Progenitor cell of endocrine pancreas (in vitro differentiated cells): ENCODE results near the gene NRG4. TPM values are rescaled to one million over a fixed set of nuclear protein-coding genes. Genes with fewer than 3 reads are reported as not detected.
"Not testable (repeated sequence)": the region's sequence is repeated elsewhere in the genome, so short reads cannot be mapped to it uniquely, and the experiment has no call there.

Experiments used
- DNase-seq: peaks from one replicate; pipeline ENCODE4 v3.0.0; 2021; ENCODE audit warnings: low spot score; ENCODE audit not compliant: unreplicated experiment
- H3K27ac Mint-ChIP-seq: 2 replicates; pipeline ENCODE4 v1.8.0; 2021; ENCODE audit warnings: mild to moderate bottlenecking, moderate library complexity, mixed read lengths
- H3K27me3 Mint-ChIP-seq: 2 replicates; pipeline ENCODE4 v1.8.0; 2021; ENCODE audit warnings: mixed read lengths
- H3K36me3 Mint-ChIP-seq: 2 replicates; pipeline ENCODE4 v1.8.0; 2022; ENCODE audit warnings: mixed read lengths; ENCODE audit not compliant: insufficient read depth
- H3K4me1 Mint-ChIP-seq: 2 replicates; pipeline ENCODE4 v1.8.0; 2021; ENCODE audit warnings: low read depth, mixed read lengths
- H3K4me3 Mint-ChIP-seq: 2 replicates; pipeline ENCODE4 v1.8.0; 2021; ENCODE audit warnings: low read depth, mild to moderate bottlenecking, moderate library complexity, mixed read lengths
- H3K9me3 Mint-ChIP-seq: 2 replicates; pipeline ENCODE4 v1.8.0; 2021; ENCODE audit warnings: low read depth, mixed read lengths
- total RNA-seq: library from RNA; stranded (reverse); gene quantifications from 2 replicates; pipeline ENCODE4 v1.2.1, GENCODE V29; 2021
- TF ChIP-seq, protein P1 (sequence below): fragments of 200-600 bp; sonication (generic); IDR thresholded peaks from one replicate; pipeline ENCODE4 v1.5.0; 2021; ENCODE audit warnings: antibody characterized with exemption, mild to moderate bottlenecking; ENCODE audit not compliant: unreplicated experiment

Gene NRG4
- total RNA-seq, 1 donor from 2014 or later = 1.0 TPM

DNA sequence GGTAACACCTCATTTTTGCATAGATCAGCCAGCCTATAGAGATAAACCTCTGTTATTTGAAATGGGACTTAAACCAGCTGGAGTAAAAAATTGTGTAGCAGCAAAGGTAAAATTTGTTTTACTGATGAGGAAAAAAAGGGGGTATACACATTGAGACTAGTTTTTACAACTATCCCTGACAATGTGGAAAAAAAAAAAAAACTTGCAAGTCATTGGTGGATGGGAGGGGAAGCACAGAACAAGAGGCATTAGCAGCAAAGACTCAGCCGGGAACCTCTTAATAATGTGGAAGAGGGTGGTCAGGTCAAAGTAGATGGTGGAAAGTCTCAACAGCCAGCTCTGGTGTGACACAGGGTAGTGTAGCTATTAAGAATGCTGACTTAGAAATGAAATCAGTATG lies 94.1 kb downstream of the NRG4 start:
- Mint-ChIP-seq H3K36me3 (peaks cover 27% of the 10 kb centered on the region), H3K27me3 (no peaks in the 10 kb centered on the region), H3K27ac (peak overlapping the region; percentile 7), H3K4me3 (no peak overlapping the region), H3K4me1 (peaks cover 28% of the 10 kb centered on the region), H3K9me3 (no peaks in the 10 kb centered on the region)
- TF ChIP-seq, protein P1, sequence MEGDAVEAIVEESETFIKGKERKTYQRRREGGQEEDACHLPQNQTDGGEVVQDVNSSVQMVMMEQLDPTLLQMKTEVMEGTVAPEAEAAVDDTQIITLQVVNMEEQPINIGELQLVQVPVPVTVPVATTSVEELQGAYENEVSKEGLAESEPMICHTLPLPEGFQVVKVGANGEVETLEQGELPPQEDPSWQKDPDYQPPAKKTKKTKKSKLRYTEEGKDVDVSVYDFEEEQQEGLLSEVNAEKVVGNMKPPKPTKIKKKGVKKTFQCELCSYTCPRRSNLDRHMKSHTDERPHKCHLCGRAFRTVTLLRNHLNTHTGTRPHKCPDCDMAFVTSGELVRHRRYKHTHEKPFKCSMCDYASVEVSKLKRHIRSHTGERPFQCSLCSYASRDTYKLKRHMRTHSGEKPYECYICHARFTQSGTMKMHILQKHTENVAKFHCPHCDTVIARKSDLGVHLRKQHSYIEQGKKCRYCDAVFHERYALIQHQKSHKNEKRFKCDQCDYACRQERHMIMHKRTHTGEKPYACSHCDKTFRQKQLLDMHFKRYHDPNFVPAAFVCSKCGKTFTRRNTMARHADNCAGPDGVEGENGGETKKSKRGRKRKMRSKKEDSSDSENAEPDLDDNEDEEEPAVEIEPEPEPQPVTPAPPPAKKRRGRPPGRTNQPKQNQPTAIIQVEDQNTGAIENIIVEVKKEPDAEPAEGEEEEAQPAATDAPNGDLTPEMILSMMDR = no peak
- no peak for DNase-seq

DNA sequence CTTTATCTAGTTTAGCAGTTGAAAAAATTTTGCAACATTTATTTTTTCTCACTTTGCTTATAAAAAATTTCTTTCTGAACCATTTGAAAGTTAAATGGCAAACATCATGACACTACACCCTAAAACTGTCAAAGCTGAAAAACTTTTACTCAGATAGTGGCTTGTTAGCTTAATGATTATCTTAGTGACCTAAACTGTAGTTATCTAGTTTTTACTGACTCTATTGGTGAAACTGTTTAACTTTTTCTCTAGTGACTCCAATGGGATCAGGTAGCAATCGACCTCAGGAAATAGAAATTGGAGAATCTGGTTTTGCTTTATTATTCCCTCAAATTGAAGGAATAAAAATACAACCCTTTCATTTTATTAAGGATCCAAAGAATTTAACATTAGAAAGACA lies 95.2 kb downstream of the NRG4 start:
- no peak for DNase-seq

DNA sequence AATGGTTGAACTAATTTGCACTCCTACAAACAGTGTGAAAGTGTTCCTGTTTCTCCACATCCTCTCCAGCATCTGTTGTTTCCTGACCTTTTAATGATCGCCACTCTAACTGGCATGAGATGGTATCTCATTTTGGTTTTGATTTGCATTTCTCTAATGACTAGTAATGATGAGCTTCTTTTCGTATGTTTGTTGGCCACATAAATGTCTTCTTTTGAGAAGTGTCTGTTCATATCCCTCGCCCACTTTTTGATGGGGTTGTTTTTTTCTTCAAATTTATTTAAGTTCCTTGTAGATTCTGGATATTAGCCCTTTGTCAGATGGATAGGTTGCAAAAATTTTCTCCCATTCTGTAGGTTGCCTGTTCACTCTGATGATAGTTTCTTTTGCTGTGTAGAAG lies 101.9 kb downstream of the NRG4 start:
- not testable (repeated sequence) for H3K27me3 Mint-ChIP-seq, H3K4me3 Mint-ChIP-seq, DNase-seq, H3K4me1 Mint-ChIP-seq
- peak overlapping the region; percentile 35 for H3K27ac Mint-ChIP-seq
- H3K36me3 Mint-ChIP-seq = peaks cover 54% of the 10 kb centered on the region
- peaks cover 29% of the 10 kb centered on the region for H3K9me3 Mint-ChIP-seq

More for the DNA sequence above, 95.2 kb downstream of the NRG4 start:
- Mint-ChIP-seq H3K27ac (peak overlapping the region; percentile 76), H3K9me3 (peaks cover 10% of the 10 kb centered on the region), H3K4me3 (no peak overlapping the region), H3K27me3 (no peaks in the 10 kb centered on the region), H3K36me3 (peaks cover 38% of the 10 kb centered on the region), H3K4me1 (peaks cover 24% of the 10 kb centered on the region)
- TF ChIP-seq, protein P1 = no peak

- H3K4me1 Mint-ChIP-seq = peaks cover 17% of the 10 kb centered on the region
- H3K36me3 Mint-ChIP-seq = peaks cover 22% of the 10 kb centered on the region
- no peak for DNase-seq
- TF ChIP-seq, protein P1 = no peak
- no peaks in the 10 kb centered on the region for H3K27me3 Mint-ChIP-seq
- H3K27ac Mint-ChIP-seq = peak overlapping the region; percentile 100
- H3K4me3 Mint-ChIP-seq = peak overlapping the region; percentile 99
- H3K9me3 Mint-ChIP-seq = peaks cover 4% of the 10 kb centered on the region
Observed at GRCh38 chr15:75905231-75905630, 107.0 kb downstream of the NRG4 start.

GRCh38 chr15:75903331-75904239 lies 108.6 kb downstream of the NRG4 start, which contains the start of gene FBXO22:
Gene FBXO22, plus strand, starts transcription at chr15:75903878. Its CDS starts 86 bp downstream, at chr15:75903964.
- Mint-ChIP-seq H3K36me3 (peaks cover 10% of the 10 kb centered on the region), H3K4me1 (peaks cover 17% of the 10 kb centered on the region), H3K27me3 (no peaks in the 10 kb centered on the region), H3K9me3 (no peaks in the 10 kb centered on the region), H3K27ac (peak within 1 kb of the TSS; percentile 100), H3K4me3 (peak within 1 kb of the TSS; percentile 99)
- peak; percentile 83 for DNase-seq
- TF ChIP-seq, protein P1 = no peak

DNA sequence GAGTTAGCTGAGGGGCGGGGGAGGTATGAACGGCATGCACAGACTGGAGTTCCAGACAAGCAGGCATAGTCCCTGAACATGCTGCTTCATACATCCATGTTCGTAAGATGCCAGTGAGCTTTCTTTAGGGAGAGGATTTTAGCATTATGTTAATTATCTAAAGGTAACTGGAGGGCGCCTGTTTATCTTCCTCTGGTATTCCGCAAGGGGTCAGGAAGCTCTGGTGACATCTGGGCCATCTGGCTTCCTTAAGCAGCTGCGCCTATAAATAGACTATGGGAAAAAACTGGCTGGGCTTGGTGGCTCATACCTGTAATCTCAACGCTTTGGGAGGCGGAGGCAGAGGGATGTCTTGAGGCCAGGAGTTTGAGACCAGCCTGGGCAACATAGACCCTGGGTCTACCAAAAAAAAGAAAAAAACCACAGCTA lies 110.1 kb downstream of the NRG4 start:
- DNase-seq = no peak
- TF ChIP-seq, protein P1 = no peak
- H3K4me1 Mint-ChIP-seq = peaks cover 17% of the 10 kb centered on the region
- H3K27me3 Mint-ChIP-seq = no peaks in the 10 kb centered on the region
- H3K9me3 Mint-ChIP-seq = no peaks in the 10 kb centered on the region
- peak overlapping the region; percentile 64 for H3K4me3 Mint-ChIP-seq
- H3K36me3 Mint-ChIP-seq = peaks cover 12% of the 10 kb centered on the region
- peak overlapping the region; percentile 92 for H3K27ac Mint-ChIP-seq
